DND-41 (cell line): ENCODE data around the gene C6orf47.

Experiments
- ATAC-seq: fragments of 200-7000 bp; cut with Tn5 transposase; 3 replicates; pipeline ENCODE4 v1.9.1; 2021; ENCODE audit warnings: low read depth; ENCODE audit not compliant: insufficient read depth
- DNase-seq: peaks from one replicate; pipeline ENCODE4 v3.0.0-alpha.2; 2020
- H2AFZ ChIP-seq: 2 replicates; pipeline ENCODE4 v1.6.0; 2012; ENCODE audit warnings: low read depth, low read length
- H3K27ac ChIP-seq: 2 replicates; pipeline ENCODE4 v1.5.1; 2012; ENCODE audit warnings: low read length, inconsistent platforms
- H3K27me3 ChIP-seq: fragments of 200-600 bp; sonication (generic); 2 replicates; pipeline ENCODE4 v1.6.0; 2012; ENCODE audit warnings: low read length, mild to moderate bottlenecking, inconsistent platforms; ENCODE audit not compliant: insufficient read depth, poor library complexity
- H3K36me3 ChIP-seq: 2 replicates; pipeline ENCODE4 v1.5.1; 2012; ENCODE audit warnings: low read length, inconsistent platforms; ENCODE audit not compliant: insufficient read depth
- H3K4me1 ChIP-seq: 2 replicates; pipeline ENCODE4 v1.5.1; 2012; ENCODE audit warnings: mild to moderate bottlenecking, low read length; ENCODE audit not compliant: insufficient read depth
- H3K4me2 ChIP-seq: 2 replicates; pipeline ENCODE4 v1.6.0; 2012; ENCODE audit warnings: mild to moderate bottlenecking, moderate library complexity, low read length, inconsistent platforms; ENCODE audit not compliant: insufficient read depth
- H3K4me3 ChIP-seq, 2 experiments: fragments of 200-600 bp in 1 of 2; shearing (Covaris generic) in 1 of 2; 2 replicates each; pipeline ENCODE4 v1.5.1; 2012 to 2016; ENCODE audit warnings: inconsistent platforms in 2 of 2, low read length in 2 of 2, mild to moderate bottlenecking in 2 of 2, low read depth in 1 of 2, moderate library complexity in 1 of 2
- H3K79me2 ChIP-seq: 2 replicates; pipeline ENCODE4 v1.6.0; 2012; ENCODE audit warnings: low read length, inconsistent platforms; ENCODE audit not compliant: insufficient read depth
- H3K9ac ChIP-seq: 2 replicates; pipeline ENCODE4 v1.6.0; 2012; ENCODE audit warnings: low read depth, mild to moderate bottlenecking, inconsistent platforms, low read length, moderate library complexity
- H3K9me3 ChIP-seq: 2 replicates; pipeline ENCODE4 v1.5.1; 2012; ENCODE audit warnings: low read length, moderate library complexity, mild to moderate bottlenecking, inconsistent platforms; ENCODE audit not compliant: insufficient read depth, severe bottlenecking
- H4K20me1 ChIP-seq: 2 replicates; pipeline ENCODE4 v1.6.0; 2012; ENCODE audit warnings: low read length; ENCODE audit not compliant: insufficient read depth
- EZH2 ChIP-seq: IDR thresholded peaks from 3 replicates; pipeline ENCODE4 v1.6.1; 2012; ENCODE audit warnings: borderline replicate concordance, low read depth, mild to moderate bottlenecking, moderate library complexity, low read length, inconsistent platforms; ENCODE audit not compliant: severe bottlenecking
- TF ChIP-seq, protein P1 (sequence below): IDR thresholded peaks from 2 replicates; pipeline ENCODE4 v1.5.1; 2012; ENCODE audit warnings: borderline replicate concordance, low read length, moderate library complexity, mild to moderate bottlenecking; ENCODE audit not compliant: poor library complexity, severe bottlenecking; ENCODE audit errors: extremely low read depth

C6orf47 gene

GRCh38 chr6:31626952-31627351 is 33.6 kb downstream of the C6orf47 start:
- TF ChIP-seq, protein P1, sequence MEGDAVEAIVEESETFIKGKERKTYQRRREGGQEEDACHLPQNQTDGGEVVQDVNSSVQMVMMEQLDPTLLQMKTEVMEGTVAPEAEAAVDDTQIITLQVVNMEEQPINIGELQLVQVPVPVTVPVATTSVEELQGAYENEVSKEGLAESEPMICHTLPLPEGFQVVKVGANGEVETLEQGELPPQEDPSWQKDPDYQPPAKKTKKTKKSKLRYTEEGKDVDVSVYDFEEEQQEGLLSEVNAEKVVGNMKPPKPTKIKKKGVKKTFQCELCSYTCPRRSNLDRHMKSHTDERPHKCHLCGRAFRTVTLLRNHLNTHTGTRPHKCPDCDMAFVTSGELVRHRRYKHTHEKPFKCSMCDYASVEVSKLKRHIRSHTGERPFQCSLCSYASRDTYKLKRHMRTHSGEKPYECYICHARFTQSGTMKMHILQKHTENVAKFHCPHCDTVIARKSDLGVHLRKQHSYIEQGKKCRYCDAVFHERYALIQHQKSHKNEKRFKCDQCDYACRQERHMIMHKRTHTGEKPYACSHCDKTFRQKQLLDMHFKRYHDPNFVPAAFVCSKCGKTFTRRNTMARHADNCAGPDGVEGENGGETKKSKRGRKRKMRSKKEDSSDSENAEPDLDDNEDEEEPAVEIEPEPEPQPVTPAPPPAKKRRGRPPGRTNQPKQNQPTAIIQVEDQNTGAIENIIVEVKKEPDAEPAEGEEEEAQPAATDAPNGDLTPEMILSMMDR = no peak
- Histone ChIP-seq H3K27ac (no peak overlapping the region), H3K9me3 (no peaks in the 10 kb centered on the region), H3K4me3 (no peak overlapping the region), H3K4me2 (no peak overlapping the region), H3K79me2 (peaks cover 88% of the 10 kb centered on the region), H3K27me3 (no peaks in the 10 kb centered on the region), H3K36me3 (peaks cover 100% of the 10 kb centered on the region), H3K4me1 (peaks cover 32% of the 10 kb centered on the region), H4K20me1 (peaks cover 73% of the 10 kb centered on the region), H2AFZ (no peak overlapping the region), H3K9ac (no peak overlapping the region)
- ATAC-seq = no peak
- DNase-seq = no peak

GRCh38 chr6:31624070-31624469 is 36.5 kb downstream of the C6orf47 start:
- Histone ChIP-seq H2AFZ (no peak overlapping the region), H3K36me3 (peaks cover 76% of the 10 kb centered on the region), H3K27ac (no peak overlapping the region), H3K79me2 (peaks cover 88% of the 10 kb centered on the region), H3K9ac (no peak overlapping the region), H3K4me2 (peak overlapping the region; percentile 40; the same call in 1 of the 2 replicates), H3K4me3 (no peak overlapping the region), H3K27me3 (no peaks in the 10 kb centered on the region), H3K9me3 (no peaks in the 10 kb centered on the region), H4K20me1 (peaks cover 59% of the 10 kb centered on the region), H3K4me1 (peaks cover 46% of the 10 kb centered on the region)
- DNase-seq (no peak), ATAC-seq (no peak)
- no peak for TF ChIP-seq EZH2
- TF ChIP-seq, protein P1 = no peak

DNA sequence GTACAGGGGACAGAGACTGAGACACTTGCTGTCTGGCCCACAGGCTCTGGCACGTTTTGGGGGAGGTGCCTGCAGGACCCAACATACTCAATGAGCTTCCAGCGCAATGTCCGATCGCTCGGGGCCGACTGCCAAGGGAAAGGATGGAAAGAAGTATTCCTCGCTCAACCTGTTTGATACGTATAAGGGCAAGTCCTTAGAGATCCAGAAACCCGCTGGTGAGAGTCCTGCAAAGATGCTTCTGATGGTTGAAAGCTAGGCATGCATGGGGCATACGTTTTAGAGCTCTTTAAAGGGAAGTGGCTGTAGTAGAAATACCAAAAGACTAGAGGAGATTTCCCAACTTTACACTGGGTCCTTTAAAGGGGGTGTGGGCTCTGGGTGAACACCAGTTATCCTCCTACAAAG is 37.9 kb downstream of the C6orf47 start:
- H4K20me1 ChIP-seq = peaks cover 52% of the 10 kb centered on the region
- peaks cover 47% of the 10 kb centered on the region for H3K4me1 ChIP-seq
- H3K36me3 ChIP-seq = peaks cover 62% of the 10 kb centered on the region
- ATAC-seq (no peak), DNase-seq (no peak)
- H3K4me3 ChIP-seq = peak overlapping the region in 1 of 2 experiments; percentile 63; a peak in 2 of 4 replicates
- no peaks in the 10 kb centered on the region for H3K9me3 ChIP-seq
- H3K27ac ChIP-seq = 0 out of 2 replicates have a peak overlapping the region, but pooled peaks have one; percentile 4
- H2AFZ ChIP-seq = no peak overlapping the region
- peaks cover 75% of the 10 kb centered on the region for H3K79me2 ChIP-seq
- no peaks in the 10 kb centered on the region for H3K27me3 ChIP-seq
- H3K9ac ChIP-seq = peak overlapping the region; percentile 90; the same call in 1 of the 2 replicates
- H3K4me2 ChIP-seq = peak overlapping the region; percentile 72
- TF ChIP-seq, protein P1 = no peak
- TF ChIP-seq EZH2 = no peak

- Histone ChIP-seq H3K36me3 (peaks cover 55% of the 10 kb centered on the region), H3K9ac (peak overlapping the region; percentile 90), H3K27ac (peak overlapping the region; percentile 97), H3K4me2 (peak overlapping the region; percentile 72), H3K79me2 (peaks cover 68% of the 10 kb centered on the region), H2AFZ (no peak overlapping the region), H3K4me3 (peak overlapping the region; percentile 63 to 64; a peak in 3 of 4 replicates), H3K4me1 (peaks cover 46% of the 10 kb centered on the region), H3K27me3 (no peaks in the 10 kb centered on the region), H4K20me1 (peaks cover 47% of the 10 kb centered on the region), H3K9me3 (no peaks in the 10 kb centered on the region)
- TF ChIP-seq, protein P1 = no peak
- no peak for TF ChIP-seq EZH2
- DNase-seq (no peak), ATAC-seq (no peak)
Measured at GRCh38 chr6:31621991-31622390, 38.6 kb downstream of the C6orf47 start.
